GM12878 (cell line): ENCODE measurements around the gene TEKT5. TPM values are rescaled to one million over a fixed set of nuclear protein-coding genes. Genes with fewer than 3 reads are reported as not detected.

Source experiments
- ATAC-seq: fragments of 200-7000 bp; cut with Tn5 transposase; 3 replicates; pipeline ENCODE4 v1.9.1; 2020; ENCODE audit warnings: mild to moderate bottlenecking, moderate library complexity
- BruUV-seq: library from RNA; stranded (reverse); fragments of 400-500 nt; replicated peaks from 2 replicates; lab custom pipeline; 2021; lab: Mats Ljungman, UMichigan
- CTCF ChIA-PET: fragments of 300-600 bp; sonication (Branson Sonifier 250); formaldehyde crosslinking; extraction: SDS; loops from one replicate; lab custom pipeline; 2021; ENCODE audit warnings: inconsistent platforms; lab: Yijun Ruan, JAX
- POLR2A ChIA-PET: fragments of 350-600 bp; formaldehyde crosslinking; extraction: SDS; loops from one replicate; lab custom pipeline; 2021; ENCODE audit warnings: inconsistent platforms; lab: Charles Lee
- RAD21 ChIA-PET: fragments of 300-600 bp; sonication (Branson Sonifier 250); formaldehyde crosslinking; loops from one replicate; lab custom pipeline; 2023; ENCODE audit warnings: antibody characterized with exemption; ENCODE audit not compliant: unreplicated experiment; lab: Charles Lee
- SMC1A ChIA-PET: fragments of 300-600 bp; sonication (Branson Sonifier 250); formaldehyde crosslinking; loops from one replicate; lab custom pipeline; 2023; ENCODE audit not compliant: unreplicated experiment, uncharacterized antibody; lab: Charles Lee
- DNase-seq: peaks from one replicate; pipeline ENCODE4 v3.0.0-alpha.2; 2011; ENCODE audit warnings: low read depth, low spot score
- FAIRE-seq: peaks from 3 replicates; lab custom pipeline; 2011; peaks lifted over from hg19 to GRCh38; lab: Jason Lieb, UNC
- H2AFZ ChIP-seq: 2 replicates; pipeline ENCODE4 v1.6.0; 2011; ENCODE audit warnings: low read depth, low read length, control low read depth; ENCODE audit not compliant: control insufficient read depth
- H3K27ac ChIP-seq: 2 replicates; pipeline ENCODE4 v1.5.1; 2011; ENCODE audit warnings: control low read depth; ENCODE audit not compliant: control insufficient read depth, insufficient read depth
- H3K27me3 ChIP-seq, 2 experiments: replicated peaks in 1 of 2; 2 replicates each; pipeline versions ENCODE4 v1.6.0 to v1.6.1; 2011; ENCODE audit warnings: low read length in 1 of 2; ENCODE audit not compliant: control insufficient read depth in 2 of 2, insufficient read depth in 2 of 2
- H3K36me3 ChIP-seq, 2 experiments: 2 replicates each; pipeline ENCODE4 v1.5.1; 2011; ENCODE audit warnings: low read length in 1 of 2; ENCODE audit not compliant: control insufficient read depth in 2 of 2, insufficient read depth in 2 of 2
- H3K4me1 ChIP-seq: 2 replicates; pipeline ENCODE4 v1.6.1; 2011; ENCODE audit warnings: mild to moderate bottlenecking, low read length, moderate library complexity, mixed read lengths; ENCODE audit not compliant: control insufficient read depth, insufficient read depth
- H3K4me2 ChIP-seq: 2 replicates; pipeline ENCODE4 v1.6.0; 2011; ENCODE audit warnings: control low read depth; ENCODE audit not compliant: control insufficient read depth, insufficient read depth
- H3K4me3 ChIP-seq: fragments of 200-600 bp; sonication (generic); 2 replicates; pipeline ENCODE4 v1.5.1; 2016
- H3K79me2 ChIP-seq: 2 replicates; pipeline ENCODE4 v1.6.0; 2011; ENCODE audit warnings: low read length; ENCODE audit not compliant: control insufficient read depth, insufficient read depth
- H3K9ac ChIP-seq: 2 replicates; pipeline ENCODE4 v1.8.0; 2011; ENCODE audit warnings: low read length, control low read depth, mixed read lengths; ENCODE audit not compliant: control insufficient read depth, insufficient read depth
- H3K9me3 ChIP-seq: replicated peaks from 3 replicates; pipeline ENCODE4 v1.5.1; 2011; ENCODE audit warnings: mild to moderate bottlenecking, low read length; ENCODE audit not compliant: control insufficient read depth, insufficient read depth
- H4K20me1 ChIP-seq: 2 replicates; pipeline ENCODE4 v1.6.0; 2011; ENCODE audit not compliant: control insufficient read depth, insufficient read depth
- BCL11A ChIP-seq: IDR thresholded peaks from 2 replicates; pipeline ENCODE4 v1.6.1; 2011; ENCODE audit warnings: low read depth, low read length
- CBX5 ChIP-seq: sonication (generic); IDR thresholded peaks from 2 replicates; pipeline ENCODE4 v1.6.1; 2016; ENCODE audit warnings: low read depth, moderate library complexity, mild to moderate bottlenecking, inconsistent platforms
- HDAC2 ChIP-seq: fragments of 200-600 bp; sonication (generic); IDR thresholded peaks from 2 replicates; pipeline ENCODE4 v1.6.1; 2017
- NFYA ChIP-seq: IDR thresholded peaks from 2 replicates; pipeline ENCODE4 v1.6.1; 2011; ENCODE audit warnings: low read depth, mild to moderate bottlenecking, low read length, improper control_type of control experiment, borderline replicate concordance
- NR2C1 ChIP-seq: fragments of 450-650 bp; IDR thresholded peaks from 2 replicates; pipeline ENCODE4 v1.6.1; 2017; ENCODE audit warnings: antibody characterized with exemption, mild to moderate bottlenecking, moderate library complexity
- NR2F1 ChIP-seq: fragments of 450-650 bp; conservative IDR thresholded peaks from 2 replicates; pipeline ENCODE4 v1.6.1; 2017; ENCODE audit warnings: mild to moderate bottlenecking
- RB1 ChIP-seq: fragments of 450-650 bp; formaldehyde crosslinking; IDR thresholded peaks from 2 replicates; pipeline ENCODE4 v1.6.1; 2017; ENCODE audit warnings: mild to moderate bottlenecking, borderline replicate concordance
- SUPT20H ChIP-seq: IDR thresholded peaks from 2 replicates; pipeline ENCODE4 v1.6.1; 2011; ENCODE audit warnings: low read depth, mild to moderate bottlenecking, low read length, moderate library complexity, borderline replicate concordance; ENCODE audit not compliant: control insufficient read depth
- ZNF207 ChIP-seq: fragments of 450-650 bp; IDR thresholded peaks from 2 replicates; pipeline ENCODE4 v1.6.1; 2014; ENCODE audit warnings: antibody characterized with exemption, mild to moderate bottlenecking, borderline replicate concordance
- WGBS: methylation state at CpG from one replicate; pipeline ENCODE4 v1.1.6; 2016; ENCODE audit warnings: low lambda C conversion rate; ENCODE audit not compliant: insufficient replicate concordance, insufficient coverage; ENCODE audit errors: missing lambda C conversion rate; 5-methylcytosine and 5-hydroxymethylcytosine counted together
- in situ Hi-C: fragments of 300-500 bp; cut with MboI; formaldehyde crosslinking; loops from 9 replicates; pipeline ENCODE4 v1.14.3; 2018; ENCODE audit warnings: mixed read lengths
- intact Hi-C: fragments of 100-400 bp; cut with micrococcal nuclease; formaldehyde crosslinking; loops from one replicate; pipeline ENCODE4 v1.14.2; 2022; ENCODE audit not compliant: unreplicated experiment
- polyA plus RNA-seq, 11 experiments: library from polyadenylated mRNA; depleted of rRNA in 4 of 11; unstranded in 6 of 11; stranded (reverse) in 5 of 11; fragments of >200 nt; fragmentation: Nextera tagmentation in 4 of 11; fragmentation: Illumina TruSeq in 1 of 11; extraction: Ambion mirVana in 4 of 11; extraction: Trizol in 1 of 11; gene quantifications; 1 replicate in 1 of 11; 2 replicates in 10 of 11; pipeline versions ENCODE4 v1.2.1 to v1.2.3, GENCODE V29; 2011 to 2016; ENCODE audit warnings: inconsistent platforms in 2 of 11, missing spikeins in 2 of 11, low read depth in 1 of 11
- total RNA-seq, 4 experiments: library from RNA; depleted of rRNA in 3 of 4; stranded (reverse); fragments of >200 nt in 3 of 4; fragmentation: Illumina TruSeq in 1 of 4; extraction: Trizol in 1 of 4; gene quantifications; 2 replicates each; pipeline versions ENCODE4 v1.2.1 to v1.2.3, GENCODE V29; 2013 to 2021
- TF ChIP-seq, protein P1 (sequence below): fragments of 150-350 bp; IDR thresholded peaks from 2 replicates; pipeline ENCODE4 v1.6.1; 2014; ENCODE audit warnings: mild to moderate bottlenecking, low read depth, low read length
- TF ChIP-seq, protein P2 (sequence below): fragments of 450-650 bp; IDR thresholded peaks from 2 replicates; pipeline ENCODE4 v1.6.1; 2016; ENCODE audit warnings: mild to moderate bottlenecking
- TF ChIP-seq, protein P3 (sequence below): fragments of 450-650 bp; IDR thresholded peaks from 2 replicates; pipeline ENCODE4 v1.6.1; 2017; ENCODE audit warnings: mild to moderate bottlenecking, moderate library complexity
- TF ChIP-seq, protein P4 (sequence below): fragments of 450-650 bp; IDR thresholded peaks from 2 replicates; pipeline ENCODE4 v1.6.1; 2016; ENCODE audit warnings: mild to moderate bottlenecking, moderate library complexity, borderline replicate concordance

TEKT5 gene
- total and polyA plus RNA-seq, 10 of the 15 experiments (the other 5 are each of a cell fraction or from before 2014, with no cell fraction given): 0.19 to 2.2 (median 0.68) TPM; not detected in 1

GRCh38 chr16:10741844-10742243 is 47.1 kb upstream of the TEKT5 start:
- POLR2A ChIA-PET: interaction anchor here (1.2 kb wide), 1 partner anchor 140 kb away, joined by 3 read pairs; no protein-coding TSS in a partner anchor
- Histone ChIP-seq H3K4me3 (no peak overlapping the region), H3K79me2 (peaks cover 4% of the 10 kb centered on the region), H3K27ac (peak overlapping the region; percentile 38; the same call in 1 of the 2 replicates), H3K4me2 (peak overlapping the region; percentile 38; the same call in 1 of the 2 replicates), H2AFZ (no peak overlapping the region), H4K20me1 (no peaks in the 10 kb centered on the region), H3K9me3 (no peaks in the 10 kb centered on the region), H3K4me1 (peaks cover 50% of the 10 kb centered on the region), H3K9ac (no peak overlapping the region; the same call in 1 of the 2 replicates), H3K27me3 (no peaks in the 10 kb centered on the region), H3K36me3 (no peaks in the 10 kb centered on the region; a peak in 1 of 4 replicates)
- in situ Hi-C loops: loop anchor here (5.0 kb wide), 3 partner anchors 135 to 430 kb away; partner anchors contain the start of gene CIITA
- no peak for FAIRE-seq
- SMC1A ChIA-PET: interaction anchor here (1.3 to 5.2 kb wide), 3 partner anchors 13 to 170 kb away, joined by 3 to 38 read pairs (median 3); no protein-coding TSS in a partner anchor
- 47% methylated on average over 4 of the region's 4 CpGs for WGBS
- CTCF ChIA-PET: interaction anchor here (1.0 to 2.9 kb wide), 3 partner anchors 126 to 177 kb away, joined by 3 to 16 read pairs (median 3); partner anchors contain the start of gene CIITA
- RAD21 ChIA-PET: interaction anchor here (1.4 to 4.0 kb wide), 2 partner anchors 24 to 136 kb away, joined by 3 to 52 read pairs; partner anchors contain the start of gene CIITA
- intact Hi-C loops: no loop called here
- DNase-seq: no peak
- ATAC-seq: no peak
- no TSS peak for BruUV-seq
- TF ChIP-seq, protein P1, sequence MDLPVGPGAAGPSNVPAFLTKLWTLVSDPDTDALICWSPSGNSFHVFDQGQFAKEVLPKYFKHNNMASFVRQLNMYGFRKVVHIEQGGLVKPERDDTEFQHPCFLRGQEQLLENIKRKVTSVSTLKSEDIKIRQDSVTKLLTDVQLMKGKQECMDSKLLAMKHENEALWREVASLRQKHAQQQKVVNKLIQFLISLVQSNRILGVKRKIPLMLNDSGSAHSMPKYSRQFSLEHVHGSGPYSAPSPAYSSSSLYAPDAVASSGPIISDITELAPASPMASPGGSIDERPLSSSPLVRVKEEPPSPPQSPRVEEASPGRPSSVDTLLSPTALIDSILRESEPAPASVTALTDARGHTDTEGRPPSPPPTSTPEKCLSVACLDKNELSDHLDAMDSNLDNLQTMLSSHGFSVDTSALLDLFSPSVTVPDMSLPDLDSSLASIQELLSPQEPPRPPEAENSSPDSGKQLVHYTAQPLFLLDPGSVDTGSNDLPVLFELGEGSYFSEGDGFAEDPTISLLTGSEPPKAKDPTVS: no peak
- no peak for TF ChIP-seq BCL11A
- TF ChIP-seq SUPT20H: no peak
- TF ChIP-seq NR2F1: no peak
- no peak for TF ChIP-seq CBX5
- TF ChIP-seq RB1: no peak
- TF ChIP-seq, protein P2, sequence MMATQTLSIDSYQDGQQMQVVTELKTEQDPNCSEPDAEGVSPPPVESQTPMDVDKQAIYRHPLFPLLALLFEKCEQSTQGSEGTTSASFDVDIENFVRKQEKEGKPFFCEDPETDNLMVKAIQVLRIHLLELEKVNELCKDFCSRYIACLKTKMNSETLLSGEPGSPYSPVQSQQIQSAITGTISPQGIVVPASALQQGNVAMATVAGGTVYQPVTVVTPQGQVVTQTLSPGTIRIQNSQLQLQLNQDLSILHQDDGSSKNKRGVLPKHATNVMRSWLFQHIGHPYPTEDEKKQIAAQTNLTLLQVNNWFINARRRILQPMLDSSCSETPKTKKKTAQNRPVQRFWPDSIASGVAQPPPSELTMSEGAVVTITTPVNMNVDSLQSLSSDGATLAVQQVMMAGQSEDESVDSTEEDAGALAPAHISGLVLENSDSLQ: no peak
- no peak for TF ChIP-seq NFYA
- no peak for TF ChIP-seq ZNF207
- TF ChIP-seq, protein P3, sequence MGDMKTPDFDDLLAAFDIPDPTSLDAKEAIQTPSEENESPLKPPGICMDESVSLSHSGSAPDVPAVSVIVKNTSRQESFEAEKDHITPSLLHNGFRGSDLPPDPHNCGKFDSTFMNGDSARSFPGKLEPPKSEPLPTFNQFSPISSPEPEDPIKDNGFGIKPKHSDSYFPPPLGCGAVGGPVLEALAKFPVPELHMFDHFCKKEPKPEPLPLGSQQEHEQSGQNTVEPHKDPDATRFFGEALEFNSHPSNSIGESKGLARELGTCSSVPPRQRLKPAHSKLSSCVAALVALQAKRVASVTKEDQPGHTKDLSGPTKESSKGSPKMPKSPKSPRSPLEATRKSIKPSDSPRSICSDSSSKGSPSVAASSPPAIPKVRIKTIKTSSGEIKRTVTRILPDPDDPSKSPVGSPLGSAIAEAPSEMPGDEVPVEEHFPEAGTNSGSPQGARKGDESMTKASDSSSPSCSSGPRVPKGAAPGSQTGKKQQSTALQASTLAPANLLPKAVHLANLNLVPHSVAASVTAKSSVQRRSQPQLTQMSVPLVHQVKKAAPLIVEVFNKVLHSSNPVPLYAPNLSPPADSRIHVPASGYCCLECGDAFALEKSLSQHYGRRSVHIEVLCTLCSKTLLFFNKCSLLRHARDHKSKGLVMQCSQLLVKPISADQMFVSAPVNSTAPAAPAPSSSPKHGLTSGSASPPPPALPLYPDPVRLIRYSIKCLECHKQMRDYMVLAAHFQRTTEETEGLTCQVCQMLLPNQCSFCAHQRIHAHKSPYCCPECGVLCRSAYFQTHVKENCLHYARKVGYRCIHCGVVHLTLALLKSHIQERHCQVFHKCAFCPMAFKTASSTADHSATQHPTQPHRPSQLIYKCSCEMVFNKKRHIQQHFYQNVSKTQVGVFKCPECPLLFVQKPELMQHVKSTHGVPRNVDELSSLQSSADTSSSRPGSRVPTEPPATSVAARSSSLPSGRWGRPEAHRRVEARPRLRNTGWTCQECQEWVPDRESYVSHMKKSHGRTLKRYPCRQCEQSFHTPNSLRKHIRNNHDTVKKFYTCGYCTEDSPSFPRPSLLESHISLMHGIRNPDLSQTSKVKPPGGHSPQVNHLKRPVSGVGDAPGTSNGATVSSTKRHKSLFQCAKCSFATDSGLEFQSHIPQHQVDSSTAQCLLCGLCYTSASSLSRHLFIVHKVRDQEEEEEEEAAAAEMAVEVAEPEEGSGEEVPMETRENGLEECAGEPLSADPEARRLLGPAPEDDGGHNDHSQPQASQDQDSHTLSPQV: no peak
- no peak for TF ChIP-seq HDAC2
- no peak for TF ChIP-seq NR2C1
- TF ChIP-seq, protein P4, sequence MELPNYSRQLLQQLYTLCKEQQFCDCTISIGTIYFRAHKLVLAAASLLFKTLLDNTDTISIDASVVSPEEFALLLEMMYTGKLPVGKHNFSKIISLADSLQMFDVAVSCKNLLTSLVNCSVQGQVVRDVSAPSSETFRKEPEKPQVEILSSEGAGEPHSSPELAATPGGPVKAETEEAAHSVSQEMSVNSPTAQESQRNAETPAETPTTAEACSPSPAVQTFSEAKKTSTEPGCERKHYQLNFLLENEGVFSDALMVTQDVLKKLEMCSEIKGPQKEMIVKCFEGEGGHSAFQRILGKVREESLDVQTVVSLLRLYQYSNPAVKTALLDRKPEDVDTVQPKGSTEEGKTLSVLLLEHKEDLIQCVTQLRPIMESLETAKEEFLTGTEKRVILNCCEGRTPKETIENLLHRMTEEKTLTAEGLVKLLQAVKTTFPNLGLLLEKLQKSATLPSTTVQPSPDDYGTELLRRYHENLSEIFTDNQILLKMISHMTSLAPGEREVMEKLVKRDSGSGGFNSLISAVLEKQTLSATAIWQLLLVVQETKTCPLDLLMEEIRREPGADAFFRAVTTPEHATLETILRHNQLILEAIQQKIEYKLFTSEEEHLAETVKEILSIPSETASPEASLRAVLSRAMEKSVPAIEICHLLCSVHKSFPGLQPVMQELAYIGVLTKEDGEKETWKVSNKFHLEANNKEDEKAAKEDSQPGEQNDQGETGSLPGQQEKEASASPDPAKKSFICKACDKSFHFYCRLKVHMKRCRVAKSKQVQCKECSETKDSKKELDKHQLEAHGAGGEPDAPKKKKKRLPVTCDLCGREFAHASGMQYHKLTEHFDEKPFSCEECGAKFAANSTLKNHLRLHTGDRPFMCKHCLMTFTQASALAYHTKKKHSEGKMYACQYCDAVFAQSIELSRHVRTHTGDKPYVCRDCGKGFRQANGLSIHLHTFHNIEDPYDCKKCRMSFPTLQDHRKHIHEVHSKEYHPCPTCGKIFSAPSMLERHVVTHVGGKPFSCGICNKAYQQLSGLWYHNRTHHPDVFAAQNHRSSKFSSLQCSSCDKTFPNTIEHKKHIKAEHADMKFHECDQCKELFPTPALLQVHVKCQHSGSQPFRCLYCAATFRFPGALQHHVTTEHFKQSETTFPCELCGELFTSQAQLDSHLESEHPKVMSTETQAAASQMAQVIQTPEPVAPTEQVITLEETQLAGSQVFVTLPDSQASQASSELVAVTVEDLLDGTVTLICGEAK: no peak
